GM18951 (cell line): ENCODE data around the gene OGDH.

Source experiments
- POLR2A ChIP-seq: IDR thresholded peaks from 4 replicates; pipeline ENCODE4 v1.6.1; 2011; ENCODE audit warnings: mild to moderate bottlenecking; ENCODE audit not compliant: insufficient read length, insufficient read depth; ENCODE audit errors: extremely low read depth
- in situ Hi-C: fragments of 300-500 bp; cut with MboI; formaldehyde crosslinking; loops from one replicate; pipeline ENCODE4 v1.12.0; 2022; ENCODE audit warnings: low sequenced_read_pairs, mixed read lengths, inconsistent platforms; ENCODE audit not compliant: unreplicated experiment

Gene OGDH

DNA sequence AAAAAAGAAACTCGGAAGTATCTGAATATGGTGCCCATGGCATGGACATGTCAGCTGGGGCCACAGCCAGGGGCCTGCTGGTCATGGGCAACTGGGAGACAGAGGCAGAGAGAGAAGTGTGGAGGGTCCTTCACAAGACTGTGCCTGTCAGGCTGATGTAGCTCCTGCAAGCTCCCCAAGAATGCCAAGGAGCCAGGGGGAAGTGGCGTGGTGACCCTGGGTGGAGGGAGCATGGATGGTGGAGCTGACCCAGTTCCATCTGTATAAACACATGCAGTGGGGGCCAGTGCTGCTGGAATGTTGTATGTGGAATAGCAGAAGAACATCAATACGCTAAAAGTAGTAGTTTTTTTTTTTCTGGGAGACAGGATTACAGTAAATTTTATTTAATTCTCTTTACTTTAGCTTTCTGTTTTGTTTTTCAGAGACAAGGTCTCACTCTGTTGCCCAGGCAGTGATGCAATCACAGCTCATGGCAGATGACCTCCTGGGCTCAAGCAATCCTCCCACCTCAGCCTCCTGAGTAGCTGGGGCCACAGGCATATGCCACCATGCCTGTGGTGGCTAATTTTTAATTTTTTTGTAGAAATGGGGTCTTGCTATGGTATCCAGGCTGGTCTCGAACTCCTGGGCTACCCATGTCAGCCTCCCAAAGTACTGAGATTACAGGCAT is 131.8 kb downstream of the OGDH start:
- in situ Hi-C loops = no loop called here
- no peak for TF ChIP-seq POLR2A

DNA sequence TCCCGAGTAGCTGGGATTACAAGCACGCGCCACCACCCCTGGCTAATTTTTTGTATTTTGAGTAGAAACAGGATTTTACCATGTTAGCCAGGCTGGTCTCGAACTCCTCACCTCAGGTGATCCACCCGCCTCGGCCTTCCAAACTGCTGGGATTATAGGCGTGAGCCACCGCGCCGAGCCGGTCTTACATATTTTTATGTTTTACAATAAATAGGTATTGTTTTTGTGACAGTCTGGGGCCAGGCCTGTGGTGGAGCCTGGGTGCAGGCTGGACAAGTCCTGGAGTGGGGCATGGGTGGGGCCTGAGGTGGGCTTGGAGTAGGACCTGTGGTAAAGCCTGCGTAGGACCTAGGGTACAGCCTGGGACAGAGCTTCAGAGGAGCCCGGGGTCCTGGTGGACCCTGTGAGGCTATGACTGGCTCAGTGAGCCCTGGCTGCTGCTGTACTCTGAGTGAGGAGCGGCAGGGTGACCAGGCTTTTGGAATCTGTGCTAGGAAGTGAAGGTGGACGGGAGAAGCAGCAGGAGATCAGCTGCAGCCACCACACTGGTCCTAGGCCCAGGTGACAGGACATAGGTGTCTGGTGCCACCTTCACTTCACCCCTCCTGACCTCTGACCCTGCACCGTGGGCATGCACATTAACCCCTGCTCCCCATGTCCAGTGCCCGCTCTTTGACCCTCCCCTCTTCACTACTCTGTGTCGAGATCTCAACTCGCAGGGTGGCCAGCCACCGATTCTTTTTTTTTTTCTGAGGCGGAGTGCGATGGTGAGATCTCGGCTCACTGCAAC is 132.6 kb downstream of the OGDH start:
- in situ Hi-C loops = no loop called here
- no peak for TF ChIP-seq POLR2A

DNA sequence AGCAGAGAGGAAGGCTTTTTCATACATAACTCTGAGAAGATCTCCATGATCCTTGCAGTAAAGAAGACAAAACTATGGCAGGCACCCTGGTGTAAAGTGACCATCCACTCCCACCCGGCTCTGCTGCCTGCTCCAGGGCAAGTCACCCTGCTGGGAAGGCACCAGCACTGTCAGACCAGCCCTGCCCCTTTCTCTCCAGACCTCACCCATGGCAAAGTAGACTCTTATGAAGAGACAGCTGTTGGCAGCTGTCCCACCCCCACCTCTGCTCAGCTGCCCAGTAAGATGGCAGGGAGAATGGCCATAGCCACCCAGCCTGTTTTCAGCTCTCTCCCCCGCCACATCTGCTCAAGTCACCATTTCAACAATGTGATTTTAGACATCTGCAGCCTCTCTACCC is 133.6 kb downstream of the OGDH start:
- in situ Hi-C loops = no loop called here
- no peak for TF ChIP-seq POLR2A

DNA sequence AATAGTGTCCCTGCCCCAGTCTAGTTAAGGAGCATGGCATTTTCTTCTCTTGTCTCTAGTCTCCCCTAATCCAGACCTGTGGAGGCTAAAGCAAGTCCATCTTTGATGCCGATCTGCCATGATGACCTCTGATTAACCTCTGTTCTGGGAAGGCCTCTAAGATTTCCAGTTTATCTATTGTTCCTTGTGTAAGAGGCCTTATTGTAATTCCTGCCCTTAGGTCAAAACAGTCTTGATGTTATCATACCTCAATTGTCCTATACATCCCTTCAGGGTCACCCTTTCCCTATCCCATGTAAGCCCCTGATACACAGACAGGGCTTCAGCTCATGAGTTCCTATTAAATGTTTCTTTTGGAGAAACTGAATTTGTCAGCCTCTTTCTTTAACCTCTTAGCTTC is 137.3 kb downstream of the OGDH start:
- no peak for TF ChIP-seq POLR2A
- in situ Hi-C loops = no loop called here

GRCh38 chr7:44748045-44748947 is 141.9 kb downstream of the OGDH start, which contains the start of gene ZMIZ2:
Gene ZMIZ2, plus strand, starts transcription at chr7:44748847. Its CDS starts 7,403 bp downstream, at chr7:44756250.
- TF ChIP-seq POLR2A = peak; percentile 84
- in situ Hi-C loops = no loop called here

GRCh38 chr7:44748948-44749731 is 142.7 kb downstream of the OGDH start:
- no peak for TF ChIP-seq POLR2A
- in situ Hi-C loops = no loop called here

DNA sequence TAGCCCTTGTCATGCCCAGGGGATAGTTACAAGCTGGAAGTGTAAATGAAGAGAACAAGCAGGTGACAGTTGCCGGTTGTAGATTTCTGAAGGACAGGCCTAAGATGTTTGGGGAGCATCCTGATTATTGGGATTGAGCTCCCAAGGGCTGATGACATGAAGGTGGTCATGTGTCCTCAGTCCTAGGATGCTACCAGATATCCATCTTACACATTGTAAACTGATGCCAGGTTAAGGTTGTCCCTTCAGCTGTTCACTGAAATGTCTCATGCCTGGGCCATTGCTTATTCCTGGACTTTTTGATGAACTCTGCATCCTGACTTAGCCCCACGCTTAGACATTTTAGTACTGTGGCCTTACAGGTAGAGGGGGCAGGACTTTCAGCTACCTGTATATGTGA is 143.6 kb downstream of the OGDH start:
- no peak for TF ChIP-seq POLR2A
- in situ Hi-C loops = no loop called here

- in situ Hi-C loops = no loop called here
- no peak for TF ChIP-seq POLR2A
Observed at GRCh38 chr7:44750424-44750823, 144.0 kb downstream of the OGDH start.

DNA sequence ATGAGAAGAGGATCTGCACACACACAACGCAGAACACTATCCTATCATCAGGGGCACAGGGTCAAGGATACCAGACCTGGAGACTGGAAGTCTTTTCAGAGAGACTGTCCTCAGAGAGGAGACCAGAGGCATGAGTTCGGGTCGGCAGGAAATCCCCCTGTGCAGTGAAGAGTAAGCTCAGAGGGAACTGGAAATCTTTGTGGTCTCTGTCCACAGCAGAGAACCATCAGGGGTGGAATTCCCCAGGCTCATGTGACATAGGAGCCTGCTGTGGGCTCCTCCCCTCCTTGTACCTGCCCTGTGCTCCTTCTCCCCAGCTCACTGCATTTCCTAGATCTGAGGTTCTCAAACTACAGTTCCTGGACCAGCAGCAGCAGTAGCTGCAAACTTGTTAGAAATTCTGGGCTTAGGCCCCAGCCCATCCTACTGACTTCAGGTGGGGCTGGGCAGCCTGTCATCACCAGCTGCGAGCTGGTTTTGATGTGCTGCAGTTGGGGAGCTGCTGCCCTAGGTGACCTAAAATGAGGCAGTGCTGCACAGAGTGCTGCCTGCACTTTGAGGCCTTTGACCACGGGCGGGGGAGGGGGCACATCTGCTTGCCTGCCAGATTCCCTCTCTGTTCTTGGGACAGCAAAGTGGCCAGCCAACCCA is 144.6 kb downstream of the OGDH start:
- in situ Hi-C loops = no loop called here

GRCh38 chr7:44752822-44753221 is 146.4 kb downstream of the OGDH start:
- no peak for TF ChIP-seq POLR2A

More for the DNA sequence above, 144.6 kb downstream of the OGDH start:
- TF ChIP-seq POLR2A = peak; percentile 51

DNA sequence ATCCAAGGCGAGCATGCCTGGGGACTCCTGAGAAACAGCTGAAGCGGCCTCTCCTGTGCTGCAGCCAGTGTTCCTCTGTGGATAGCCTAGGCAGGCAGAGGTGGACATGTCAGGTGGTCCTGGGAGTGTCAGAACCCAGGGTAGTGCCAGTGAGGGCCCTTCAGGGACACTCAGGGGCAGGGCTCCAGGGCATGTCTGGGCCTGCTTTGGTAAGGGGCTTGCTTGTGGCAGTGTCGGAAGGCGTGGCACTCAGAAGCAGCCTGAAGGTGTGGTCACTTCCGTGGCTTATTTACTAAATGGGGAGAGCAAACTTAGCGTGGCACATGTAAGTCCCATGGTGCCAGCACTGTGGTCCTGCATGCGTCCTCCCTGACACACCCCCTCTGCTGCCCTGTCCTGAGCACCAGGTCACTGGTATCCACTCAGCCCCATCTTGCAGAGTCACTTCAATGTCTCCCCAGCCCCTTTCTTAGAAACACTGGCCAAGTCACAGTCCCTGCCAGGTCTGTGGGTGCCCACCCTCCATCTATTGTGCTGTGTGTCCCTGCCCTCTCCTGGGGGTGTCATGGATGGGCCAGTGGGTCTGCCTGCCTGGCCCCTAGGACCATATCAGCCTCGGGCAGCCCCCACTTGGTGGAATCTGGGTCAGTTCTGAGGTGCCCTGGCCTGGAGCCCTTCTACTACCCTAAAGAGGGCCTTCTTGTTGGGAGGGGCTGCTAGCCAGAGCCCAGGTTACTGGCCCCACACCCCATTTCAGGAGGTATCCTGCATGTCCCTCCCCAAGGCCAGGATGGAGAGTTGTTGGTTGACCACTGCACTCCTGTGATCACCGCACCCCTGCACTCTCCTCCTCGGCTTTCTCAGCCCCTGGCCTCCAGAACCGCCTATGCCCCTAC is 148.6 kb downstream of the OGDH start:
- in situ Hi-C loops = no loop called here
- TF ChIP-seq POLR2A = peak; percentile 9

More at GRCh38 chr7:44752822-44753221, 146.4 kb downstream of the OGDH start:
- in situ Hi-C loops = no loop called here
